B cell (primary cell): ENCODE results near the gene CXCL6. TPM values are rescaled to one million over a fixed set of nuclear protein-coding genes. Genes with fewer than 3 reads are reported as not detected.

ENCODE experiments used
- ATAC-seq: fragments of 200-7000 bp; cut with Tn5 transposase; one replicate; pipeline ENCODE4 v1.10.0; 2021; ENCODE audit warnings: low read depth, mild to moderate bottlenecking, moderate number of reproducible peaks, moderate library complexity
- CTCF ChIA-PET: fragments of 350-600 bp; sonication (Branson Sonifier 250); formaldehyde crosslinking; loops from one replicate; lab custom pipeline; 2021; ENCODE audit warnings: antibody characterized with exemption, inconsistent platforms; lab: Charles Lee
- POLR2A ChIA-PET: fragments of 350-600 bp; sonication (Branson Sonifier 250); formaldehyde crosslinking; loops from one replicate; lab custom pipeline; 2021; ENCODE audit warnings: antibody characterized with exemption; lab: Charles Lee
- DNase-seq: peaks from one replicate; pipeline ENCODE4 v3.0.0; 2013
- H2AFZ ChIP-seq: 2 replicates; pipeline ENCODE4 v1.6.1; 2012; ENCODE audit warnings: mild to moderate bottlenecking, low read depth, low read length; ENCODE audit not compliant: insufficient read depth, poor library complexity, severe bottlenecking
- H3K27ac ChIP-seq, 2 donors: 1 replicate in 1 of 2; 2 replicates in 1 of 2; pipeline ENCODE4 v1.5.1; 2012 to 2013; ENCODE audit warnings: low read length in 2 of 2, mild to moderate bottlenecking in 2 of 2, moderate library complexity in 1 of 2
- H3K27me3 ChIP-seq, 4 experiments: fragments of 200-600 bp in 1 of 4; sonication (generic) in 1 of 4; replicated peaks in 1 of 4; 1 replicate in 2 of 4; 2 replicates in 2 of 4; pipeline versions ENCODE4 v1.6.1 to v1.7.0; 2013 to 2016; ENCODE audit warnings: low read length in 3 of 4, mild to moderate bottlenecking in 2 of 4, mixed read lengths in 1 of 4, moderate library complexity in 1 of 4; ENCODE audit not compliant: insufficient read depth in 4 of 4, control insufficient read depth in 3 of 4; ENCODE audit errors: control extremely low read depth in 1 of 4
- H3K36me3 ChIP-seq, 2 experiments: replicated peaks in 1 of 2; 1 replicate in 1 of 2; 2 replicates in 1 of 2; pipeline versions ENCODE4 v1.6.1 to v1.7.1; 2013; ENCODE audit warnings: low read length in 1 of 2; ENCODE audit not compliant: insufficient read depth in 2 of 2, control insufficient read depth in 1 of 2; ENCODE audit errors: control extremely low read depth in 1 of 2, extremely low read depth in 1 of 2
- H3K4me1 ChIP-seq, 2 donors: fragments of 200-600 bp in 1 of 2; sonication (generic) in 1 of 2; 1 replicate in 1 of 2; 2 replicates in 1 of 2; pipeline versions ENCODE4 v1.5.1 to v1.6.1; 2013 to 2017; ENCODE audit warnings: low read length in 2 of 2; ENCODE audit not compliant: control insufficient read depth in 2 of 2, insufficient read depth in 2 of 2
- H3K4me2 ChIP-seq: replicated peaks from 2 replicates; pipeline ENCODE3; 2012; ENCODE audit warnings: mild to moderate bottlenecking, low read depth, low read length; ENCODE audit not compliant: poor library complexity, severe bottlenecking
- H3K4me3 ChIP-seq, 5 experiments: fragments of 200-600 bp in 1 of 5; sonication (generic) in 1 of 5; 1 replicate in 3 of 5; 2 replicates in 2 of 5; pipeline versions ENCODE4 v1.5.1 to v1.7.0; 2011 to 2016; ENCODE audit warnings: low read length in 4 of 5, mild to moderate bottlenecking in 4 of 5, low read depth in 2 of 5, control low read depth in 1 of 5, moderate library complexity in 1 of 5; ENCODE audit not compliant: insufficient read depth in 1 of 5; ENCODE audit errors: control extremely low read depth in 1 of 5, extremely low read depth in 1 of 5
- H3K79me2 ChIP-seq: fragments of 200-600 bp; sonication (generic); one replicate; pipeline ENCODE4 v1.6.0; 2016; ENCODE audit warnings: low read length; ENCODE audit not compliant: control insufficient read depth, insufficient read depth
- H3K9ac ChIP-seq: fragments of 200-600 bp; sonication (generic); 2 replicates; pipeline ENCODE4 v1.6.1; 2017; ENCODE audit warnings: mild to moderate bottlenecking, low read length, moderate library complexity
- H3K9me3 ChIP-seq, 3 donors: one replicate each; pipeline versions ENCODE4 v1.6.1 to v1.7.1; 2013; ENCODE audit warnings: low read length in 2 of 3; ENCODE audit not compliant: control insufficient read depth in 2 of 3, insufficient read depth in 1 of 3; ENCODE audit errors: control extremely low read depth in 1 of 3
- H4K20me1 ChIP-seq: 2 replicates; pipeline ENCODE4 v1.6.0; 2012; ENCODE audit warnings: mild to moderate bottlenecking, low read length; ENCODE audit not compliant: insufficient read depth, control insufficient read depth, poor library complexity, severe bottlenecking
- H3K27ac Mint-ChIP-seq: one replicate; pipeline ENCODE4 v1.8.0; 2021; ENCODE audit warnings: mixed read lengths
- H3K27me3 Mint-ChIP-seq: one replicate; pipeline ENCODE4 v1.8.0; 2021; ENCODE audit warnings: mixed read lengths
- H3K4me1 Mint-ChIP-seq: one replicate; pipeline ENCODE4 v1.8.0; 2021; ENCODE audit warnings: mixed read lengths
- H3K4me3 Mint-ChIP-seq: one replicate; pipeline ENCODE4 v1.8.0; 2021; ENCODE audit warnings: mixed read lengths
- H3K9me3 Mint-ChIP-seq: one replicate; pipeline ENCODE4 v1.8.0; 2022; ENCODE audit warnings: mixed read lengths; ENCODE audit not compliant: insufficient read depth
- EZH2 ChIP-seq: IDR thresholded peaks from 2 replicates; pipeline ENCODE4 v1.6.1; 2012; ENCODE audit warnings: borderline replicate concordance, low read depth, mild to moderate bottlenecking, moderate library complexity, low read length; ENCODE audit not compliant: insufficient read depth, poor library complexity, severe bottlenecking
- WGBS: methylation state at CpG from one replicate; pipeline ENCODE4 v1.1.5; 2013; ENCODE audit warnings: missing lambda C conversion rate; ENCODE audit not compliant: insufficient coverage; 5-methylcytosine and 5-hydroxymethylcytosine counted together
- intact Hi-C: fragments of 100-400 bp; cut with micrococcal nuclease; formaldehyde crosslinking; loops from one replicate; pipeline ENCODE4 v1.10.0; 2022
- polyA plus RNA-seq: library from polyadenylated mRNA; depleted of rRNA; stranded (reverse); fragments of >200 nt; gene quantifications from 2 replicates; pipeline ENCODE4 v1.2.3, GENCODE V29; 2012
- total RNA-seq, 2 donors: library from RNA; stranded (reverse); fragments of 120-200 nt in 1 of 2; gene quantifications; 1 replicate in 1 of 2; 2 replicates in 1 of 2; pipeline versions ENCODE4 v1.2.3 to v1.2.4, GENCODE V29; 2013 to 2022
- TF ChIP-seq, protein P1 (sequence below): fragments of 200-600 bp; IDR thresholded peaks from one replicate; pipeline ENCODE4 v1.8.0; 2022; ENCODE audit warnings: antibody characterized with exemption, mild to moderate bottlenecking

Gene CXCL6
- total and polyA plus RNA-seq, 2 donors (not counting 1 experiment from before 2014, with no cell fraction given) = not detected

DNA sequence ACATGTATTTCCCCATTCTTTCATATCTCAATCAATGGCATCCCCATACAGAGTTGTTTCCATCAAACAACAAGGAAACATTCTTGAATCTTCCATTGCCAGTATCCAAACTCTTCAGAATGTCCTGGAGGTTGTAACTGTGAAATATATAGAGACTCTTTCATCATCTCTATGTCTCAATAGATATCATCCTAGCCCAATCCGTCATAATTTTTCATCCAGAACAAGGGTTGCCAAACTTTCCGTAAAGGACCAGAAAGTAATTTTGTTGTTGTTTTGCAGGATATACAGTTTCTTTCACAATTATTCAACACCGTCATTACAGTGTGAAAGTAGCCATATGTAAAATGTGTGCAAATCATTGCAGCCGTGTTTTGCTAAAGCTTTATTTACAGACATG lies 15.2 kb upstream of the CXCL6 start:
- Histone ChIP-seq H4K20me1 (no peaks in the 10 kb centered on the region), H3K9ac (no peak overlapping the region), H3K27ac (no peak overlapping the region), H3K79me2 (no peaks in the 10 kb centered on the region), H3K9me3 (no peaks in the 10 kb centered on the region), H3K27me3 (no peaks in the 10 kb centered on the region), H3K4me3 (no peak overlapping the region), H3K36me3 (no peaks in the 10 kb centered on the region), H2AFZ (no peak overlapping the region), H3K4me2 (no peak overlapping the region), H3K4me1 (no peaks in the 10 kb centered on the region)
- POLR2A ChIA-PET = no interaction called here
- Mint-ChIP-seq H3K27ac (no peak overlapping the region), H3K27me3 (no peaks in the 10 kb centered on the region), H3K9me3 (no peaks in the 10 kb centered on the region), H3K4me3 (no peak overlapping the region), H3K4me1 (no peaks in the 10 kb centered on the region)
- ATAC-seq (no peak), DNase-seq (no peak)
- TF ChIP-seq, protein P1, sequence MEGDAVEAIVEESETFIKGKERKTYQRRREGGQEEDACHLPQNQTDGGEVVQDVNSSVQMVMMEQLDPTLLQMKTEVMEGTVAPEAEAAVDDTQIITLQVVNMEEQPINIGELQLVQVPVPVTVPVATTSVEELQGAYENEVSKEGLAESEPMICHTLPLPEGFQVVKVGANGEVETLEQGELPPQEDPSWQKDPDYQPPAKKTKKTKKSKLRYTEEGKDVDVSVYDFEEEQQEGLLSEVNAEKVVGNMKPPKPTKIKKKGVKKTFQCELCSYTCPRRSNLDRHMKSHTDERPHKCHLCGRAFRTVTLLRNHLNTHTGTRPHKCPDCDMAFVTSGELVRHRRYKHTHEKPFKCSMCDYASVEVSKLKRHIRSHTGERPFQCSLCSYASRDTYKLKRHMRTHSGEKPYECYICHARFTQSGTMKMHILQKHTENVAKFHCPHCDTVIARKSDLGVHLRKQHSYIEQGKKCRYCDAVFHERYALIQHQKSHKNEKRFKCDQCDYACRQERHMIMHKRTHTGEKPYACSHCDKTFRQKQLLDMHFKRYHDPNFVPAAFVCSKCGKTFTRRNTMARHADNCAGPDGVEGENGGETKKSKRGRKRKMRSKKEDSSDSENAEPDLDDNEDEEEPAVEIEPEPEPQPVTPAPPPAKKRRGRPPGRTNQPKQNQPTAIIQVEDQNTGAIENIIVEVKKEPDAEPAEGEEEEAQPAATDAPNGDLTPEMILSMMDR = no peak
- TF ChIP-seq EZH2 = no peak
- intact Hi-C loops = no loop called here
- WGBS = 100% methylated on average over 1 of the region's 4 CpGs
- CTCF ChIA-PET = no interaction called here

DNA sequence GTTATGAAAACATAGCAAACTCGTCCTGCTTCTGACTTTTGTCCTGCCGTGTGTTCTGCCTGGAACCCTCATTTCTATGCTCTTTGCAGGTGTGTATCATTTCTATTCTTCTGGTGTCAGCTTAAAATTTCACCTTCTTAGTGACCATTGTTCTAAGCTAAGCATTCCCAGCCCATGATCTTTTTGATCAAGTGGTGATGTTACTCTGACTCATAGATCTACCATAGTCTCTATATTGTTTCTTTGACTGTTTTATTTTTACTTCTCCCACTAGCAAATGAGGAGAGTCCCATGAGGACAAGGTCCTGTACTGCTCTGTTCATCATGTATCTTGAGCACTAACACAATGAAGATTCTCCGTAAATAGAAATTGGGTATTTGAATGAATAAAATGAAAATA lies 14.1 kb upstream of the CXCL6 start:
- no peaks in the 10 kb centered on the region for H3K79me2 ChIP-seq
- WGBS = 94% methylated on average over 2 of the region's 3 CpGs
- no peaks in the 10 kb centered on the region for H3K36me3 ChIP-seq
- intact Hi-C loops = no loop called here
- no peaks in the 10 kb centered on the region for H4K20me1 ChIP-seq
- ATAC-seq (no peak), DNase-seq (no peak)
- H3K4me2 ChIP-seq = no peak overlapping the region
- no peak overlapping the region for H3K4me3 ChIP-seq
- TF ChIP-seq, protein P1 = no peak
- no peak for TF ChIP-seq EZH2
- Mint-ChIP-seq H3K27me3 (no peaks in the 10 kb centered on the region), H3K9me3 (no peaks in the 10 kb centered on the region), H3K27ac (no peak overlapping the region), H3K4me3 (no peak overlapping the region), H3K4me1 (no peaks in the 10 kb centered on the region)
- no peaks in the 10 kb centered on the region for H3K9me3 ChIP-seq
- no peak overlapping the region for H3K9ac ChIP-seq
- ChIA-PET CTCF (no interaction called here), POLR2A (no interaction called here)
- H3K4me1 ChIP-seq = no peaks in the 10 kb centered on the region
- no peak overlapping the region for H2AFZ ChIP-seq
- H3K27me3 ChIP-seq = no peaks in the 10 kb centered on the region
- no peak overlapping the region for H3K27ac ChIP-seq
